ENCODE data around the gene UBR4. TPM values are rescaled to one million over a fixed set of nuclear protein-coding genes. Genes with fewer than 3 reads are reported as not detected.
"Not testable (repeated sequence)": the region's sequence is repeated elsewhere in the genome, so short reads cannot be mapped to it uniquely, and the experiment has no call there.

UBR4 gene
- polyA plus RNA-seq, 2 of the 4 experiments (the other 2 are of a cell fraction), result 55.8 to 74.3 TPM

GRCh38 chr1:19220080-19220846 is 10.2 kb upstream of the UBR4 start:
- TF ChIP-seq, protein P1, sequence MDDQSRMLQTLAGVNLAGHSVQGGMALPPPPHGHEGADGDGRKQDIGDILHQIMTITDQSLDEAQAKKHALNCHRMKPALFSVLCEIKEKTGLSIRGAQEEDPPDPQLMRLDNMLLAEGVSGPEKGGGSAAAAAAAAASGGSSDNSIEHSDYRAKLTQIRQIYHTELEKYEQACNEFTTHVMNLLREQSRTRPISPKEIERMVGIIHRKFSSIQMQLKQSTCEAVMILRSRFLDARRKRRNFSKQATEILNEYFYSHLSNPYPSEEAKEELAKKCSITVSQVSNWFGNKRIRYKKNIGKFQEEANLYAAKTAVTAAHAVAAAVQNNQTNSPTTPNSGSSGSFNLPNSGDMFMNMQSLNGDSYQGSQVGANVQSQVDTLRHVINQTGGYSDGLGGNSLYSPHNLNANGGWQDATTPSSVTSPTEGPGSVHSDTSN (IDR thresholded peaks at IDR 0.05), result no peak
- TF ChIP-seq EHF (CRISPR knock-in tag; IDR thresholded peaks at IDR 0.05), result no peak
- no peak for TF ChIP-seq ZFP36 (IDR thresholded peaks at IDR 0.05; ENCODE audit: borderline replicate concordance, partially characterized antibody)
- TF ChIP-seq CHD2 (IDR thresholded peaks at IDR 0.05; ENCODE audit: low read length, partially characterized antibody), result no peak
- TF ChIP-seq HDAC2 (IDR thresholded peaks at IDR 0.05), result no peak
- TF ChIP-seq HOXB13 (CRISPR knock-in tag; IDR thresholded peaks at IDR 0.05; ENCODE audit: low read depth), result no peak
- TF ChIP-seq JUNB (IDR thresholded peaks at IDR 0.05), result no peak
- no peak for TF ChIP-seq E2F6 (IDR thresholded peaks at IDR 0.05; ENCODE audit: borderline replicate concordance, low read depth)
- TF ChIP-seq ESRRA (IDR thresholded peaks at IDR 0.05; ENCODE audit: borderline replicate concordance, low read length), result no peak
- no peak for TF ChIP-seq CBX8 (IDR thresholded peaks at IDR 0.05)
- TF ChIP-seq RCOR1 (IDR thresholded peaks at IDR 0.05; ENCODE audit: low read depth, low read length), result no peak
- TF ChIP-seq CBX2 (IDR thresholded peaks at IDR 0.05; ENCODE audit: borderline replicate concordance, low read depth), result no peak
- TF ChIP-seq HEYL (CRISPR knock-in tag; IDR thresholded peaks at IDR 0.05), result no peak
- no peak for TF ChIP-seq FOXS1 (CRISPR knock-in tag; IDR thresholded peaks at IDR 0.05)
- Histone ChIP-seq H3K9me3 (no peaks in the 10 kb centered on the region), H3K4me3 (no peak overlapping the region), H3K4me2 (no peak overlapping the region), H3K27ac (no peak overlapping the region), H3K4me1 (no peaks in the 10 kb centered on the region)
- 93% methylated on average over 8 of the region's 8 CpGs for WGBS (ENCODE audit: missing lambda C conversion rate)
- FAIRE-seq (no peak), ATAC-seq (no peak), DNase-seq (ENCODE audit: low read depth in 1 of 2, low spot score in 1 of 2) (no peak)
- POLR2A ChIA-PET, result no interaction called here
- CTCF ChIA-PET, result interaction anchor here (0.8 to 0.9 kb wide), 2 partner anchors 27 to 31 kb away, joined by 3 read pairs; partner anchors contain the start of genes EMC1 and MRTO4

DNA sequence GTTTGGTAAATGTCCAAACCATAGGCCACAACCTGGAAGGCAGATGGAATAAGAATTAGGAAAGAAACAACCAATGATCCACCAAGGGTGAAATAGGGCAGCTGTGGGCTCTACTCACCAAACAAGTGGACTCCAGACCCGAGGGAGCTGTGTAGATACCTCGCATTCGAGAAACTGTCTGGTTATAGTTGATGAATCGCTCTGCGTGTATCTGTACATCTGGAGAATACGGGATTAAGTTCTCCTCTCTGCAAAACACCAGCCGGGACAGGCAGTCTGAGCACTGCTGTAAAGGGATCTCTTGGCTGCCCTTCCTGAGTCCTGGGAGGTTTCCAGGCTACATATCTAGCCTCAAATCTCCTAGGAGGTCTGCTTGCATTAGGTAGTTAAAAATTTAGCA is 9.4 kb upstream of the UBR4 start:
- no peak overlapping the region for H3K4me2 ChIP-seq
- DNase-seq (ENCODE audit: low read depth in 1 of 2, low spot score in 1 of 2) (no peak), ATAC-seq (no peak), FAIRE-seq (no peak)
- ChIA-PET CTCF (interaction anchor here (0.9 kb wide), 1 partner anchor 28 kb away, joined by 3 read pairs; no protein-coding TSS in a partner anchor), POLR2A (interaction anchor here (0.6 kb wide), 1 partner anchor 314 kb away, joined by 4 read pairs; no protein-coding TSS in a partner anchor)
- H3K9me3 ChIP-seq, result no peaks in the 10 kb centered on the region
- 93% methylated on average over 6 of the region's 7 CpGs for WGBS (ENCODE audit: missing lambda C conversion rate)
- H3K4me3 ChIP-seq, result no peak overlapping the region
- no peaks in the 10 kb centered on the region for H3K4me1 ChIP-seq
- no peak overlapping the region for H3K27ac ChIP-seq
- no peak for TF ChIP-seq NFE2L2 (conservative IDR thresholded peaks at IDR 0.05; ENCODE audit: low read length)
- no peak for TF ChIP-seq HDAC2 (IDR thresholded peaks at IDR 0.05)
- TF ChIP-seq RFX5 (IDR thresholded peaks at IDR 0.05), result no peak
- TF ChIP-seq RCOR1 (IDR thresholded peaks at IDR 0.05; ENCODE audit: low read depth, low read length), result no peak
- no peak for TF ChIP-seq CBX2 (IDR thresholded peaks at IDR 0.05; ENCODE audit: borderline replicate concordance, low read depth)
- TF ChIP-seq JUN (IDR thresholded peaks at IDR 0.05), result no peak

DNA sequence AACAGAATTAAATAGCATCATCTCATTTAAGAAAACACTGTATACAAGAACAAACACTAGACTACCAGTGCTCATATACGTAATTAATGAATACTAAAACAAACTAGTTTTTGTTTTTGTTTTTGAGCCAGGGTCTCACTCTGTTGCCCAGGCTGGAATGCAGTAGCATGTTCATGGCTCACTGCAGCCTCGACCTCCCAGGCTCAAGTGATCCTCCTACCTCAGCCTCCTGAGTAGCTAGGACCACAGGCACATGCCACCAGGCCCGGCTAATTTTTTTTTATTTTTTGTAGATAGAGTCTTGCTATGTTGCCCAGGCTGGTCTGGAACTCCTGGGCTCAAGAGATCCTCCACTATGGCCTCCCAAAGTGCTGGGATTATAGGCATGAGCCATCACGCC is 6.5 kb upstream of the UBR4 start:
- POLR2A ChIA-PET; FAIRE-seq; H3K27ac ChIP-seq; ATAC-seq; CTCF ChIA-PET; H3K4me2 ChIP-seq; H3K9me3 ChIP-seq; H3K4me1 ChIP-seq; DNase-seq (ENCODE audit: low read depth in 1 of 2, low spot score in 1 of 2); H3K4me3 ChIP-seq: not testable (repeated sequence)
- 94% methylated on average over 4 of the region's 4 CpGs for WGBS (ENCODE audit: missing lambda C conversion rate)

- CTCF ChIA-PET, result no interaction called here
- 88% methylated on average over 1 of the region's 1 CpG for WGBS (ENCODE audit: missing lambda C conversion rate)
- no peak for DNase-seq (ENCODE audit: low read depth in 1 of 2, low spot score in 1 of 2)
- TF ChIP-seq, protein P2, sequence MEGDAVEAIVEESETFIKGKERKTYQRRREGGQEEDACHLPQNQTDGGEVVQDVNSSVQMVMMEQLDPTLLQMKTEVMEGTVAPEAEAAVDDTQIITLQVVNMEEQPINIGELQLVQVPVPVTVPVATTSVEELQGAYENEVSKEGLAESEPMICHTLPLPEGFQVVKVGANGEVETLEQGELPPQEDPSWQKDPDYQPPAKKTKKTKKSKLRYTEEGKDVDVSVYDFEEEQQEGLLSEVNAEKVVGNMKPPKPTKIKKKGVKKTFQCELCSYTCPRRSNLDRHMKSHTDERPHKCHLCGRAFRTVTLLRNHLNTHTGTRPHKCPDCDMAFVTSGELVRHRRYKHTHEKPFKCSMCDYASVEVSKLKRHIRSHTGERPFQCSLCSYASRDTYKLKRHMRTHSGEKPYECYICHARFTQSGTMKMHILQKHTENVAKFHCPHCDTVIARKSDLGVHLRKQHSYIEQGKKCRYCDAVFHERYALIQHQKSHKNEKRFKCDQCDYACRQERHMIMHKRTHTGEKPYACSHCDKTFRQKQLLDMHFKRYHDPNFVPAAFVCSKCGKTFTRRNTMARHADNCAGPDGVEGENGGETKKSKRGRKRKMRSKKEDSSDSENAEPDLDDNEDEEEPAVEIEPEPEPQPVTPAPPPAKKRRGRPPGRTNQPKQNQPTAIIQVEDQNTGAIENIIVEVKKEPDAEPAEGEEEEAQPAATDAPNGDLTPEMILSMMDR (IDR thresholded peaks at IDR 0.05), result no peak
- TF ChIP-seq FOXS1 (CRISPR knock-in tag; IDR thresholded peaks at IDR 0.05) (no peak), RFX5 (IDR thresholded peaks at IDR 0.05) (no peak)
- FAIRE-seq, result no peak
- no peak for ATAC-seq
- H3K9me3 ChIP-seq, result no peaks in the 10 kb centered on the region
- H3K4me2 ChIP-seq, result no peak overlapping the region
- no peak overlapping the region for H3K27ac ChIP-seq
- peaks cover 12% of the 10 kb centered on the region; the same call in 2 of the 3 replicates for H3K4me1 ChIP-seq
- POLR2A ChIA-PET, result no interaction called here
- H3K4me3 ChIP-seq, result no peak overlapping the region
These were observed 3.5 kb upstream of the UBR4 start for GRCh38 chr1:19213580-19213979.
